GM19099 (cell line): ENCODE data around the gene MMP25.

Experiments used
- POLR2A ChIP-seq: IDR thresholded peaks from 3 replicates; pipeline ENCODE4 v1.6.1; 2011; ENCODE audit warnings: low read depth; ENCODE audit not compliant: insufficient read length; ENCODE audit errors: extremely low read depth

Gene MMP25

DNA sequence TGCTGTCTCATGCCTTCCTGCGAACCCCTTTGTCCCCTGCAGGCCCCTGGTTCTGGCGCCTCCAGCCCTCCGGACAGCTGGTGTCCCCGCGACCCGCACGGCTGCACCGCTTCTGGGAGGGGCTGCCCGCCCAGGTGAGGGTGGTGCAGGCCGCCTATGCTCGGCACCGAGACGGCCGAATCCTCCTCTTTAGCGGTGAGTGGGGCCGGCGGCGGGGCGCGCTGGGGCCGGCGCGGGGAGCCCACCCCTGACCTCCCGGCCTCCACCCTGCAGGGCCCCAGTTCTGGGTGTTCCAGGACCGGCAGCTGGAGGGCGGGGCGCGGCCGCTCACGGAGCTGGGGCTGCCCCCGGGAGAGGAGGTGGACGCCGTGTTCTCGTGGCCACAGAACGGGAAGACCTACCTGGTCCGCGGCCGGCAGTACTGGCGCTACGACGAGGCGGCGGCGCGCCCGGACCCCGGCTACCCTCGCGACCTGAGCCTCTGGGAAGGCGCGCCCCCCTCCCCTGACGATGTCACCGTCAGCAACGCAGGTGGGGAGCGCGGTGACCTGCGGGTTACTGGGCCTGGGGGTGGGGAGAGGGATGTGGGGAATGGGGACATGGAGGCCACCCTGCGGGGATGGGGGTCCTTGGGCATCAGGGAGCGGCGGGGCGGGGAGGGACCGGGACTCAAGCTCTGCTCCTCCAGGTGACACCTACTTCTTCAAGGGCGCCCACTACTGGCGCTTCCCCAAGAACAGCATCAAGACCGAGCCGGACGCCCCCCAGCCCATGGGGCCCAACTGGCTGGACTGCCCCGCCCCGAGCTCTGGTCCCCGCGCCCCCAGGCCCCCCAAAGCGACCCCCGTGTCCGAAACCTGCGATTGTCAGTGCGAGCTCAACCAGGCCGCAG is 12.0 kb downstream of the MMP25 start:
- TF ChIP-seq POLR2A: no peak

GRCh38 chr16:3059041-3059722 is 12.8 kb downstream of the MMP25 start:
- TF ChIP-seq POLR2A: peak; percentile 51

DNA sequence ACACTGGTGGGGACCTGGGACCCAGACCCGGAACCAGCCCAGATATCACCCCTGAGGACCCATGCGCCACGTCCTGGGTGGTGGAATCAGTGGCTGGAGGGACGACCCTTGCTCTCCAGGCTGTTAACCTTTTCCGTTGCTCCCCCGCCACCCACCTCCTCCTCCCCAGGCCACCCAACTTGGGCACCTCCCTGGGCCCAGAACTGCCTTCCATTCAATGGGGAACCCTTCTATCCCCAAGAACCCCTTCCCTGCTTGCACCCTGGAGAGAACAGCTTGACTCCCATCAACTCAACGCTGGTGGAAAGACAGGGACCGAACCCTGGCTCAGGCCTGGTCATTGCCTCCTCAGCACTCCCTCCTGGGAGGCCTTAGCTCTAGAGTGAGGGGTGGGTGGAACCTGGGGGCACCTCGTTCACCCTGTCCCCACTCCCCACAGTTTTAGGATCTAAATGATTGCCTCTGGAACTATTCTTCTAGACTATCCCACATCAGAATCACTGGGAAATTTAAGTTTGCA is 13.4 kb downstream of the MMP25 start:
- TF ChIP-seq POLR2A: no peak

- no peak for TF ChIP-seq POLR2A
Measured at GRCh38 chr16:3060339-3061127, 14.2 kb downstream of the MMP25 start.

DNA sequence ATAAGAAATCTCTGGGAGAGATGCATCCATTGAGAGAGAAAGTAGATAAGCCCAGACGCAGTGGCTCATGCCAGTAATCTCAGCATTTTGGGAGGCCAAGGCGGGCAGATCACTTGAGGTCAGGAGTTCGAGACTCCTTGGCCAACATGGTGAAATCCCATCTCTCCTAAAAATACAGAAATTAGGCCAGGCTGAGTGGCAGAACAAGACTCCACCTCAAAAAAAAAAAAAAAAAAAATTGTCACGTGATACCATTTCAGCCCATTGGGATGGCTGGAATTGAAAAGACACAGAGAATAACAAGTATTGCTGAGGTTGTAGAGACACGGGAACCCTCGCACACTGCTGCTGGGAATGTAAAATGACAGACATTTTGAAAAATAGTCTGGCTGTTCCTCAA is 16.2 kb downstream of the MMP25 start:
- TF ChIP-seq POLR2A: no peak

DNA sequence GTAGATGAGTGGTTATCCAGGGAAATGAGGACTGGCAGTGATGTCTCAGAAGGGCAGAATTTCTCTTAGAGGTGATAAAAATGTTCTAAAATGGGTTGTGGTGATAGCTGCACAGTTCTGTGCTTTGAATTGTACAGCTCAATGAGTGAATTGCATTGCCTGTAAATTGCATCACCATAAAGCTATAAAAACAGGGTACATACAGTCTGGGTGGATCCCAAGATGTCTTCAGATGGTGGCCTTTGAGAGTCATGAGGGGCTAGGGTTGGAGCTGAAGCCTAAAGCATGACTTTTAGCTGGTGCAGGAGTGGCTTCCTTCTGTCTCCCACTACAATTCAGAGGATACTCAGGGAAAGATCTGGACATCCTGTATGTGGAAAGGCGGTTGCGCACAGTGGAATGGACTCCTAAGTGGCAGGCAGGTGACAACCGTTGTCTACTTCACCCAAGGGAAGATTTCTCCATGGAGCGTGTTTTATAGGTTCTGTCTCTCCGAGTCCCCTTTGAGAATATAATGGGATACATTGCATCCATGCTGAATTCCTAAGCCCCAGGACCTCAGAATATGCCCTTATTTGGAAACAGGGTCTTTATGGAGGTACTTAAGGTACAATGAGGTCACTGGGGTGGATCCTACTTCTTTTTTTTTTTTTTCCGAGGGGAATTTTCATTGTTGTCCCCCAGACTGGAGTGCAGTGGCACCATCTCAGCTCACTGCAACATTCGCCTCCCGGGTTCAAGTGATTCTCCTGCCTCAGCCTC is 17.4 kb downstream of the MMP25 start:
- no peak for TF ChIP-seq POLR2A

- peak; percentile 48 for TF ChIP-seq POLR2A
Measured at GRCh38 chr16:3065069-3065741, 18.8 kb downstream of the MMP25 start, which contains the start of gene IL32. Gene IL32, plus strand, starts transcription at chr16:3065640. Its CDS starts 172 bp downstream, at chr16:3065812.

DNA sequence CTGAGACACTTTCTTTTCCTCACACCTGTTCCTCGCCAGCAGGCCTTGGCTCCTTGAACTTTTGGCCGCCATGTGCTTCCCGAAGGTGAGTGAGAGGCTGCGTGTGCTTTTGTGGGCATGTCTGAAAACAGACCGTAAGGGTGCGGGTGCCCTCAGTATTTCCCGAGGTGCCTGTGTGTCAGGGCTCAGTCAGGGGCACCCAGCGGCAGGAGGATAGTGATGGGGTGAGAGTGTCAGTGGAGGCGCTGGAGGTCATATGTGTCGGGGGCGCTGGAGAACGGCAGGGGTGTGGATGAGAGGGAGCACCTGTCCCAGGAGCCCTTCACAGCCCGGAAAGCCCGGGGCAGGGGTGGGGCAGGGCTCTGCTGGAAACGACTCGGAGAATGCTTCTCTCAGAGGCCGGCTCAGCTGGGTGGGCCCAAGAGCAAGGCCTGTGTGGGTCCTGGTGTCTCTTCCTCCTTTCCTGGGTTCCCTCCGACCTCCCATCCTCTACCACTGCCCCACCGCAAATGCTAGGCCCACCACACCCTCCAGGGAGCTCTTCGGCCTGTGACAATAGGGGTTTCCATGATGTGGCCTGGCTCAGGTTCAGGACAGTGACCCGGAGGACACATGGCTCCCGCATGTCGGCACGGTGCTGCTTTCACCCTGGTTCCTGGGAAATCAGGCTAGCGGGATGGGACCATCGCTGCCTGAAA is 19.5 kb downstream of the MMP25 start:
- no peak for TF ChIP-seq POLR2A

DNA sequence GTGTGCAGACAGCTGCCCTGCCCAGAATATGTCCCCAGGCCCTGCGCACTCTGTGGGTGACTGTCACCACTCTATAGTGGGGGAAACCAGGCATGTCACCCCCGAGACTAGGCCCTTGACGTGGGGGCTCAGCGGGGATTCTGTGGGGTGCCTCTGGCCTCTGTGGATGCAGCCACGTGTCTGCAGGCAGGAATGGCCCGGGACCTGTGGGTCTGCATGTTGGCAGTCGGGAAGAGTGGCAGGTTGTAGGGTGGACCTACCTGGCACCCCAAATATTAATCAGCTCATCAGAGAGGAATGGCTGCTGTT is 20.0 kb downstream of the MMP25 start:
- TF ChIP-seq POLR2A: no peak

DNA sequence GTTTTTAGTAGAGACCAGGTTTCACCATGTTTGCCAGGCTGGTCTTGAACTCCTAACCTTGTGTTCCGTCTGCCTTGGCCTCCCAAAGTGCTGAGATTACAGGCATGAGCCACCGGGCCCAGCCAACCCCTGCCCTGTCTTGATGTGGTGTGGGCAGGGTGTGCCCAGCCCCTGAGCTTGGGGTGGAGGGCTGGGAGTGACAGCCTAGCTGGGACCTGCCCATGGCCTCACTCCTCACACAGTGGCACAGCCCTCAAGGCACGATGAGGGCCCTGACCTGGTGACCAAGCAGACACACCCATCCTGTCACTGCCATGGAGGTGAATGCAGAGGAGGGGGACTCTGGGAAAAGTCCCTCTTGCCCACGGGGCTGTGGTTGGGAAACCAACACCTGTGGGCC is 22.1 kb downstream of the MMP25 start:
- no peak for TF ChIP-seq POLR2A

- TF ChIP-seq POLR2A: no peak
Measured at GRCh38 chr16:3070608-3071111, 24.3 kb downstream of the MMP25 start.

DNA sequence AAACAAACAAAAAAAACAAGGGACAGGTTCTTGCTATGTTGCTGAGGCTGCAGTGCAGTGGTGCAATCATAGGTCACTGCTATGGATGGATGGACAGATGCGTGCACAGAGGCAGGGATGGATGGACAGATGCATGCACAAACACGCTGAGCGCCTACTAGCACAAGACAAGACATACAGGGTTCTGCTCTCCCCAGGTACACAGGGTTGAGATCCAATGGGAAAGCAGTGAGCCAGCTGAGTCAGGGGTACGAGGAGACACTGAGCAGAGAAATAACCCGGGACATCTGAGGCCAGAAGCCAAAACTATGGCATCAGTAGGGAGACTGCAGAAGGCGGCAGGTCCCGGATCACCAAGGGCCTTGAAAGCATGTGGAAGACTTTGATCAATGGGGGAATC is 25.3 kb downstream of the MMP25 start:
- TF ChIP-seq POLR2A: no peak

DNA sequence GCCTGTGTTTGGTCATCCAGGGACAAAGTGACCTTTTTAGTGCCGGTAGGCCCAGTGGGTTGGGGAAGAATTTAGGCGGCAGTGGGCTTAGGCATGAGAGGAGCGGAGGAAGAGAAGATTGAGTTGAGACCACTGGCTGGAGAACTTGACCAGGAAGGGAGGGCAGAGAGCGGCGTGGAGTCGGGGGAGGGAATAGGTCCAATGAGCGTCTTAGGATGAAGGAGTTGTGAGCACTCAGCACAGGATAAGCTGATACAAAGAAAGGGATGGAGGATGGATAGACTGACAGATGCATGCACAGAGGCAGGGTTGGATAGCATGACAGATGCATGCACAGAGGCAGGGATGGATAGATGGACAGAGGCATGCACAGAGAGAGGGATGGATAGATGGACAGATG is 27.1 kb downstream of the MMP25 start:
- TF ChIP-seq POLR2A: no peak
